ENCODE measurements around the gene STMP1.

Gene STMP1

DNA sequence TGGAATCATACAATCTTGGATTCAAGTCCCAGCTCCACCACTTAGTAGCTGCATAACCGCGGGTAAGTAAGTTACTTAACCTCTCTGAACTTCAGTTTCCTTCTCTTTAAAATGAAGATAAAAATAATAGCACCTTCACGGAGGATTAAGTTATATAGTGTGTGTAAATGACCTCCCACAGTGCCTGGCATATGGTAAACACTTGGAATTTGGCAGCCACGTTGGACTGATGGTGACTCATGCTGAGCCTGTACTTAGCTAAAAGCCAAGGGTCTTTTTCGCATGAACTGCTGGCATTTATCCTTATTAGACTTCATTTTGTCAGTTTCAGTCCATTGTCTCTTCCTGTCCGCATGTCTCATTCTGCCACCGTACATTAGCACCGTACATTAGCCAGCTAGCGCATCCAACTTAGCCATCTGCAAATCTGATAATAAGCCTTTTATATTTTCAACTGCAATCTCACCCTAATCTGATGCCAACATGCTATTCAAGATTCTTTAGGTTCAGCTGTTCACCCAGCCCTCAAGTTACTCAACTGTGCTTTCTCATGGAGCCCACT is 54.4 kb downstream of the STMP1 start:
- H3K36me3 ChIP-seq (ENCODE audit: control insufficient read depth in 5 of 5, insufficient read depth in 5 of 5, low read length in 5 of 5), result no peaks in the 10 kb centered on the region

GRCh38 chr7:135717693-135718092 is 55.4 kb downstream of the STMP1 start:
- Histone ChIP-seq H3K36me3 (ENCODE audit: control insufficient read depth in 5 of 5, insufficient read depth in 5 of 5, low read length in 5 of 5) (no peaks in the 10 kb centered on the region), H3K27ac (ENCODE audit: low read depth, low read length) (no peak overlapping the region), H3K9ac (ENCODE audit: low read length in 5 of 5) (no peak overlapping the region), H3K4me1 (ENCODE audit: control insufficient read depth in 5 of 5, insufficient read depth in 5 of 5, low read length in 5 of 5) (peaks cover 0 to 7% (median 0%) of the 10 kb centered on the region in 5 donors), H3K27me3 (ENCODE audit: control insufficient read depth in 5 of 5, insufficient read depth in 4 of 5, low read length in 5 of 5) (peaks cover 0 to 5% (median 2%) of the 10 kb centered on the region in 5 donors), H3K4me3 (ENCODE audit: low read depth in 1 of 5, low read length in 5 of 5) (no peak overlapping the region), H3K9me3 (ENCODE audit: control insufficient read depth in 5 of 5, low read length in 5 of 5) (no peaks in the 10 kb centered on the region)

More for the DNA sequence above, 54.4 kb downstream of the STMP1 start:
- Histone ChIP-seq H3K27me3 (ENCODE audit: control insufficient read depth in 5 of 5, insufficient read depth in 4 of 5, low read length in 5 of 5) (peaks cover 0 to 5% (median 2%) of the 10 kb centered on the region in 5 donors), H3K9ac (ENCODE audit: low read length in 5 of 5) (no peak overlapping the region), H3K9me3 (ENCODE audit: control insufficient read depth in 5 of 5, low read length in 5 of 5) (no peaks in the 10 kb centered on the region), H3K4me3 (ENCODE audit: low read depth in 1 of 5, low read length in 5 of 5) (no peak overlapping the region), H3K27ac (ENCODE audit: low read depth, low read length) (no peak overlapping the region), H3K4me1 (ENCODE audit: control insufficient read depth in 5 of 5, insufficient read depth in 5 of 5, low read length in 5 of 5) (peaks cover 0 to 14% (median 0%) of the 10 kb centered on the region in 5 donors)

DNA sequence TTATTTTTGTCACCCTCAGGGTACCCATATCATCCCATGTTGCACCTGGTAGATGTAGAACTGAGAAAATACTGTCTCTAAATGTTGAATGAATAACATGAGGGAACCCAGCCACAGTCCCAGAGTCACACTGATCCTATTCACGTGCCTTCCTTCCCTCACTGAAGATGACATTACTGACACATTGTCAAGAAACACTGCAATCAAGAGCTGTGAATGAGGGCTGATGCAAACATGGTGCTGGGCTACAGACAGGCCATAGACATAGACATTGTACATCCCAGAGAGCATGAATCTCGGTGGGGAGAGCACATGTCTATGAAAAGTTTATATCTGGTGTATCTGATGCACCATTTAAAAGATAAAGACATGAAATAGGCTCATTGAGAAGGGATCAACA is 55.9 kb downstream of the STMP1 start:
- Histone ChIP-seq H3K9ac (ENCODE audit: low read length in 5 of 5) (no peak overlapping the region), H3K4me3 (ENCODE audit: low read depth in 1 of 5, low read length in 5 of 5) (no peak overlapping the region), H3K9me3 (ENCODE audit: control insufficient read depth in 5 of 5, low read length in 5 of 5) (no peaks in the 10 kb centered on the region), H3K36me3 (ENCODE audit: control insufficient read depth in 5 of 5, insufficient read depth in 5 of 5, low read length in 5 of 5) (no peaks in the 10 kb centered on the region), H3K4me1 (ENCODE audit: control insufficient read depth in 5 of 5, insufficient read depth in 5 of 5, low read length in 5 of 5) (peaks cover 0 to 2% (median 0%) of the 10 kb centered on the region in 5 donors), H3K27me3 (ENCODE audit: control insufficient read depth in 5 of 5, insufficient read depth in 4 of 5, low read length in 5 of 5) (peaks cover 0 to 5% (median 2%) of the 10 kb centered on the region in 5 donors), H3K27ac (ENCODE audit: low read depth, low read length) (no peak overlapping the region)

GRCh38 chr7:135718794-135719437 is 56.6 kb downstream of the STMP1 start:
- Histone ChIP-seq H3K9me3 (ENCODE audit: control insufficient read depth in 5 of 5, low read length in 5 of 5) (no peaks in the 10 kb centered on the region), H3K9ac (ENCODE audit: low read length in 5 of 5) (no peak overlapping the region), H3K36me3 (ENCODE audit: control insufficient read depth in 5 of 5, insufficient read depth in 5 of 5, low read length in 5 of 5) (no peaks in the 10 kb centered on the region), H3K4me1 (ENCODE audit: control insufficient read depth in 5 of 5, insufficient read depth in 5 of 5, low read length in 5 of 5) (no peaks in the 10 kb centered on the region), H3K4me3 (ENCODE audit: low read depth in 1 of 5, low read length in 5 of 5) (no peak overlapping the region), H3K27ac (ENCODE audit: low read depth, low read length) (no peak overlapping the region), H3K27me3 (ENCODE audit: control insufficient read depth in 5 of 5, insufficient read depth in 4 of 5, low read length in 5 of 5) (peaks cover 0 to 5% (median 2%) of the 10 kb centered on the region in 5 donors)

DNA sequence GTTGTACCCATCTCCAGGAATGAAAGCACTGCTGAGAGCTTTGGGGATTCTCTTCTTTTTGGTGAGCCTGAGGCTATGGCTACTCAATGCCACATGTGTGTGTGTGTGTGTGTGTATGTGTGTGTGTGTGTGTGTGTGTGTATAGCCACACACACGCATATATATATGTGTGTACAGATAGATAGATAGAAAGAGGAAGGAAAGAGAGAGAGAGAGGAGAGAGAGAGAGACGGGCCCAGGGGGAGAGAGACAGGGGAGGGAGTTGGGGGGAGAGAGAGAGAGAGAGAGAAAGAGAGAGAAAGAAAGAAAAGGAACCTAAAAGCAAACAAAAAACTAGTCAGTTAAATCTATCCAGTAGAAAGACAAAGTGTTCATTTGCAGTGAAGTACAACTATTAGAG is 57.4 kb downstream of the STMP1 start:
- H3K9ac ChIP-seq (ENCODE audit: low read length in 5 of 5), result no peak overlapping the region
- H3K27ac ChIP-seq (ENCODE audit: low read depth, low read length), result no peak overlapping the region
- no peaks in the 10 kb centered on the region for H3K4me1 ChIP-seq (ENCODE audit: control insufficient read depth in 5 of 5, insufficient read depth in 5 of 5, low read length in 5 of 5)
- no peaks in the 10 kb centered on the region for H3K36me3 ChIP-seq (ENCODE audit: control insufficient read depth in 5 of 5, insufficient read depth in 5 of 5, low read length in 5 of 5)
- peaks cover 0 to 5% (median 0%) of the 10 kb centered on the region in 5 donors for H3K27me3 ChIP-seq (ENCODE audit: control insufficient read depth in 5 of 5, insufficient read depth in 4 of 5, low read length in 5 of 5)
- H3K4me3 ChIP-seq (ENCODE audit: low read depth in 1 of 5, low read length in 5 of 5), result no peak overlapping the region
- no peaks in the 10 kb centered on the region for H3K9me3 ChIP-seq (ENCODE audit: control insufficient read depth in 5 of 5, low read length in 5 of 5)

DNA sequence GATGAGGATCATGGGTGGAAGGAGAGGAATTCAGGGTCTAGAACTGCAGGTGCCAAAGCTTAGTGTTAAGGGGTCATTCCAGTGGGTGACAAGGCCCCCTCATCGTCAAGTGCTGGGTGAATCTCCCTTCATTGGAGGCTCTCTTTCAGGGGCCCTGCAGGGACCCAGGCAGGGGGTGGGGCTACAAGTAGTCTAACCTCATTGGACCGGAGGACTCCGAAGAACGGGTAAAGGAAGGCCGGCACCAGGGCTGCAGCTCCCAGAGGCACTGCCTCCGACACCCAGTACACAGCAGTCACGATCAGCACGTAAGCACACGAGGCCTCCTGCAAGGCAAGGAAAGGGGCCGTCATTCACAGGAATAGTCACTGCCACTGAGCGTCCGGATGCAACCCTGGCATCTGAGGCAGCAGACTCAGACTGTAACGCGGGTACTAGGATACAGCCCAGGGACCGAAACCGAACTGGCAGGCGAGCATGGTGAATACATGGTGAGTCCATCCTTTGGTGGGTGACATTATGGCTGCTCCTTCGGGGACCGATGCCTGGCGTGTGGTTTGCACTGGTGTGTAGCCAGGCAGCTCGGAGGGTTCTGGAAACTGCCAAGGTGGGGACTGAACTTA is 59.0 kb downstream of the STMP1 start:
- Histone ChIP-seq H3K4me3 (ENCODE audit: low read depth in 1 of 5, low read length in 5 of 5) (no peak overlapping the region), H3K36me3 (ENCODE audit: control insufficient read depth in 5 of 5, insufficient read depth in 5 of 5, low read length in 5 of 5) (no peaks in the 10 kb centered on the region), H3K27me3 (ENCODE audit: control insufficient read depth in 5 of 5, insufficient read depth in 4 of 5, low read length in 5 of 5) (peaks cover 0 to 5% (median 0%) of the 10 kb centered on the region in 5 donors), H3K9me3 (ENCODE audit: control insufficient read depth in 5 of 5, low read length in 5 of 5) (no peaks in the 10 kb centered on the region), H3K9ac (ENCODE audit: low read length in 5 of 5) (no peak overlapping the region), H3K4me1 (ENCODE audit: control insufficient read depth in 5 of 5, insufficient read depth in 5 of 5, low read length in 5 of 5) (no peaks in the 10 kb centered on the region), H3K27ac (ENCODE audit: low read depth, low read length) (no peak overlapping the region)

DNA sequence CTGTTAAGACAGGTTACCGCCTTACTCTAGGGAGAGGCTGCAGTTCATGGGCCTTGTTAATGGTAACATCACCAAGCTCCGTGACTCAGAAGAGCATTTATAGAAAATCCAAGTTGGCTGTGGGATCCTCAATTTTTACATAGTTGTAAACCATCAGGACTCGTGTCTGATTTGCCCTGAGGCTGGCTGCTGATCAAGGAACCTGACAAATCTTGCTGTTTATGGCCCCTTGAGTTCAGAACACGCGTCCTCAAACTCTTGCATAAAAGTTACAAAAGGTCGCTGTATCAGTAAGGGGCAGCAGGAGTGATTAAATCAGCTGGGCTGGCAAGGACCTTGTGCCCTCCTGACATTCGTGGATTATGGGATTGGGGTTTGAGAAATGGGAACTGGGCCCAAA is 61.1 kb downstream of the STMP1 start:
- H3K27me3 ChIP-seq (ENCODE audit: control insufficient read depth in 5 of 5, insufficient read depth in 4 of 5, low read length in 5 of 5), result peaks cover 0 to 3% (median 0%) of the 10 kb centered on the region in 5 donors

More for the DNA sequence above, 61.1 kb downstream of the STMP1 start:
- H3K9me3 ChIP-seq (ENCODE audit: control insufficient read depth in 5 of 5, low read length in 5 of 5), result no peaks in the 10 kb centered on the region
- H3K4me1 ChIP-seq (ENCODE audit: control insufficient read depth in 5 of 5, insufficient read depth in 5 of 5, low read length in 5 of 5), result no peaks in the 10 kb centered on the region
- no peak overlapping the region for H3K27ac ChIP-seq (ENCODE audit: low read depth, low read length)
- no peak overlapping the region for H3K4me3 ChIP-seq (ENCODE audit: low read depth in 1 of 5, low read length in 5 of 5)
- no peaks in the 10 kb centered on the region for H3K36me3 ChIP-seq (ENCODE audit: control insufficient read depth in 5 of 5, insufficient read depth in 5 of 5, low read length in 5 of 5)
- no peak overlapping the region for H3K9ac ChIP-seq (ENCODE audit: low read length in 5 of 5)
